Frontal cortex (tissue), 4 donors: ENCODE data around the gene SSH3. TPM values are rescaled to one million over a fixed set of nuclear protein-coding genes. Genes with fewer than 3 reads are reported as not detected.

Experiments
- DNase-seq, 2 donors: peaks; one replicate each; pipeline ENCODE4 v3.0.0; 2012; ENCODE audit warnings: low spot score in 2 of 2
- FAIRE-seq: peaks from 2 replicates; lab custom pipeline; 2012; peaks lifted over from hg19 to GRCh38; lab: Jason Lieb, UNC
- total RNA-seq: library from RNA; depleted of rRNA; stranded (reverse); fragments of >200 nt; gene quantifications from one replicate; pipeline ENCODE4 v1.2.3, GENCODE V29; 2014
- donor health status: control.
- donor health status: control.
- donor health status: control.

SSH3 gene
- total RNA-seq, 1 donor from 2014 or later: 2.0 TPM

DNA sequence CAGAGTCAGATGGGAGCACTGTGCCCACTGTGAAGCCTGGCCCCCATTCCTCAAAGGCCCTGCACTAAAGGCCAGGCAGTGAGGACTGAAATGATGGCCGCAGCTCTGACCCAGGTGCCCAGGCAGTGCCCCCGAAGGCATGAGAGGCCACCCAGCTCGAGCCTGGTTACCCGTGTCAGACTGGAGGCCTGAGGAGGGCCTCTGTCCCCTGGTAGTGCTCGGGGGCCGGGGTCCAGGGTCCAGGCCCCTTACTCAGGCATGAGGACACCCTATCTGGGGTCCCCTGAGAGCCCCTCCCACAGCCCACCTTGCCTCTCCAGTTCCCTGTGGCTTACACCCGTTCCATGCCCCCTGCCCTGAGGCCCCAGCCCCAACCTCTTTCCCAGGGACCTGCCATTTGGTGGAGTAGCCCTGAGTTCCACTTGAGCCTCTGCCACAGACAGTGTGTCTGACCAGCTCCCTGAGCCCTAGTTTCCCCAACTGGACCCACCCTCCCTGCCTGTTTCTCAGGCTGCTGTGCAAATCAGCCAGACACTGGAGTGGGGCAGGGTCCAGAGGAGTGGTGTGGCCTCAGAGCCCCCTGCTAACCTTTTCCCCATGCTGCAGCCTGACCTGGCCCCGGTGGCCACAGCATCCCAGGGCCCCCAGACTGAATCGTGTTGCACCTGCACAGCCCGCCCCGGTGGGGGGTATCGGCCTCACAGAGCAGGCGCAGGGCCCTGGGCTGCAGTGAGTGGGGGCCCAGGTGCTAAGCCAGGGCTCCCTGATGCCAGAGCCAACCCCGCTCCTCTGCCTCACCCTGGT, 25.0 kb upstream of the SSH3 start:
- DNase-seq (no peak), FAIRE-seq (no peak)

DNA sequence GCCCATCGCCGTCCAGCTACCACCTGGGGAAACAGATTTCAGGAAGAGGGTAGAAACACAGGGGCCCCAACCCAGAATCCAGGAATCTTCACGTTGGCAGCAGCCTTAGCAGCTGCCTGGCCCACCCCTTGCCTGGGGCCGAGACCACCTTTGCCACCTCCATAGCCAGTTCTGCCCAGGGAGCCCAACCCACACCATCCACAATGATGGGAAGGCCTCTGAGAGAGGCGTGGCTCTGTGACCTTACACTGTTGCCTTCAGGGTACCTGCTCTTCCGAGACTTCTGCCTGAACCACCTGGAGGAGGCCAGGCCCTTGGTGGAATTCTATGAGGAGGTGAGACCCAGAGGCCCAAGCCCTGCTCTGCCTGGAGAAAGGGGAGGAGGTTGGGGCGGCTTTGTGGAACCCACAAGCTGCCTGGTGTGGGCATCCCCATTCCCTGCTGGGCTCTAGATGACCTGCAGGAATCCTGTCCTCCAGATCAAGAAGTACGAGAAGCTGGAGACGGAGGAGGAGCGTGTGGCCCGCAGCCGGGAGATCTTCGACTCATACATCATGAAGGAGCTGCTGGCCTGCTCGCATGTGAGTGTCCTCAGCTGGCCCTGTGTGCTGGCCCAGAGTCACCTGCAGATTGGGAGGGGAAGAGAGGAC, 24.3 kb upstream of the SSH3 start:
- DNase-seq: no peak
- no peak for FAIRE-seq

DNA sequence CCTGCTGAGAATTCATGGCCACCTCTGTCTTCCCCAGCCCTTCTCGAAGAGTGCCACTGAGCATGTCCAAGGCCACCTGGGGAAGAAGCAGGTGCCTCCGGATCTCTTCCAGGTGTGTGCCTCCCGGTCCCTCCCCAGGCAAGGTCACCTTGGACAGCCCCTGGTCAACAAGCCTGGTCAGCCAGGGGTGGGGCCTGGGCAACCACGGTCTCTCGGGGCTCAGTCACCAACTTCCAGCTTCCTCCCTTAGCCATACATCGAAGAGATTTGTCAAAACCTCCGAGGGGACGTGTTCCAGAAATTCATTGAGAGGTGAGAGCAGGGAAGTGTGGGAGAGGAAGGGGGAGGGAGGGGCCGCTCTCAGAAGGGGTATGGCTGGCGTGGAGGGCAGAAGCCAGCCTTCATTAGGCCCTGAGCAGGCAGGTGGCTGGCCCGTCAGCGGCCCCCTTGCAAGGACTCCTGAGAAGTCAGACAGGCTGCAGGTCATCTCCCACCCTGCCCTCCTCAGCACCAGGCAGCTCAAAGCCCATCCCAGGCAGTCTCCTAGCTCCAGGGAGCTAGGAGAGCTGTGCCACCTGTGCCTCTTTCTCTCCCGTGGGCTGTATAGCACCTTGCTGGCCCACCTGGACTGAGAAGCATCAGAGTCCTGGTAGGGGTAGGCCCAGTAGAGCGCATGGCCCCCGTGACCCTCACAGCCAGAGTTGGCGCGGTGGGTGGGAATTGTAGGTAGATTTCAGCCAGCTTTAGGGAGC, 23.6 kb upstream of the SSH3 start:
- FAIRE-seq: no peak
- no peak for DNase-seq

DNA sequence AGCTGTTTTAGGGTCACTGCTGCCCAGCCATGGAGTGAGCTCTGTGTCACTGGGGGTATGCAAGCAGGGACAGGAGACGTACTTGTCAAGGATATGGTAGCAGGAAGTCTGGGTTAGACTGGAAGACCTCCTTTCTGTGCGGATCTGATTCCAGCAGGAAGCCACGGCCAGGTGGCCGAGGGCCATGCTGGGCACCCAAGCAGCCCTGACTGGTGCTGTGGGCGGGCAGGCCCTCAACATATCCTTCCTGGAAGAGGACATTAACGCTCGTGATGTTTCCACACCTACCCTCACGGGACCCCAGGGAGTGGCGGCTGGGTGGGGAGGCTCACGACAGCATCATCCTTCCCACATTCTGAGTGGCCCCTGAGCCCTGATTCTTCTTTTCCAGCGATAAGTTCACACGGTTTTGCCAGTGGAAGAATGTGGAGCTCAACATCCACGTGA, 23.0 kb upstream of the SSH3 start:
- DNase-seq (no peak), FAIRE-seq (no peak)

DNA sequence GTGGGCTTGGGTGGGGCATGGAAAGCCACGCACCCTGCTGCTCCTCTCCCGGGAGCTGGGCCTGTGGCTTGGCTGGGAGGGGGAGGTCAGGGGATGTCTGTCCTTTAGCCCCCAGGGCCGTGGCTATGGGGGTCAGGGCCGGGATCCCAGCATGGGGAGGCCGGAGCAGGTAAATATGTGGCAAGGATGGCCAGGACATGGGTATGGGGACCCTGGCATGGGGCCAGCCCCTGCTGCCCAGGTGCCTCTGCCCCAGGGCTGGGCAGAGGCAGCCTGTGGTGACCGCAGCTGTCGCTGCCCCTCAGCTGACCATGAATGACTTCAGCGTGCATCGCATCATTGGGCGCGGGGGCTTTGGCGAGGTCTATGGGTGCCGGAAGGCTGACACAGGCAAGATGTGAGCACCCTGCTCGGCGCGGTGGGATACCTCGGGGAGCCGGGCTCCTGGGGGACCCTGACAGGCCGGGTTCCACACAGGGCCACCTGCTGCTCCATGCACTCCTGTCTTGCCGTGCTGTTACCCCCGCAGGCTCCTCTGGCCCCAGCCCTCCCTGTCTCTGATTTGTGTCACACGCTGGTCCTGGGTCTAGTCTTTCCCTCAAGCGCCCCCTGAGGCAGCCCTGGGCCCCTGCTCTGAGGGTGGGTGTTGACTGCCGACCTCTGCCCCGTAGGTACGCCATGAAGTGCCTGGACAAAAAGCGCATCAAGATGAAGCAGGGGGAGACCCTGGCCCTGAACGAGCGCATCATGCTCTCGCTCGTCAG, 22.4 kb upstream of the SSH3 start:
- no peak for FAIRE-seq

DNA sequence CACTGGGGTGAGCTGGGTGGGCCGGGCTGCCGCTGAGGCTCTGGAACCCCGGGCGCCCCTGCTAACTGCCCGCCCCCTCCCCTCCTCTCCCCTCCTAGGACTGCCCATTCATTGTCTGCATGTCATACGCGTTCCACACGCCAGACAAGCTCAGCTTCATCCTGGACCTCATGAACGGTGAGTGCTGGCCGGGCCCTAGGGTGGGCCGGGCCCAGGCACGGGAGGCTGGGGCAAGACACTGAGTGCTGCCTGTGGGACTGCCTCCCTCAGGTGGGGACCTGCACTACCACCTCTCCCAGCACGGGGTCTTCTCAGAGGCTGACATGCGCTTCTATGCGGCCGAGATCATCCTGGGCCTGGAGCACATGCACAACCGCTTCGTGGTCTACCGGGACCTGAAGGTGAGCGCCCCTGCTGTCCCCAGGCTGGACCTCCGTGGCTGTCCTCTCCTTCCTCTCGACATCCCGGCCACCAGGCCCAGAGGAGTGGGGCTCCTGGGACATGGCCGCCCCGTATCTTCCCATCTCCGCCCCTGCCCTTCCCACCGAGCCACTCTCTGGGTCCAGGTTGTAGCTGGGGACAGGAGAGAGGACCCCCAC, 21.7 kb upstream of the SSH3 start:
- no peak for FAIRE-seq
- DNase-seq: no peak

More for the DNA sequence above, 22.4 kb upstream of the SSH3 start:
- DNase-seq: no peak

DNA sequence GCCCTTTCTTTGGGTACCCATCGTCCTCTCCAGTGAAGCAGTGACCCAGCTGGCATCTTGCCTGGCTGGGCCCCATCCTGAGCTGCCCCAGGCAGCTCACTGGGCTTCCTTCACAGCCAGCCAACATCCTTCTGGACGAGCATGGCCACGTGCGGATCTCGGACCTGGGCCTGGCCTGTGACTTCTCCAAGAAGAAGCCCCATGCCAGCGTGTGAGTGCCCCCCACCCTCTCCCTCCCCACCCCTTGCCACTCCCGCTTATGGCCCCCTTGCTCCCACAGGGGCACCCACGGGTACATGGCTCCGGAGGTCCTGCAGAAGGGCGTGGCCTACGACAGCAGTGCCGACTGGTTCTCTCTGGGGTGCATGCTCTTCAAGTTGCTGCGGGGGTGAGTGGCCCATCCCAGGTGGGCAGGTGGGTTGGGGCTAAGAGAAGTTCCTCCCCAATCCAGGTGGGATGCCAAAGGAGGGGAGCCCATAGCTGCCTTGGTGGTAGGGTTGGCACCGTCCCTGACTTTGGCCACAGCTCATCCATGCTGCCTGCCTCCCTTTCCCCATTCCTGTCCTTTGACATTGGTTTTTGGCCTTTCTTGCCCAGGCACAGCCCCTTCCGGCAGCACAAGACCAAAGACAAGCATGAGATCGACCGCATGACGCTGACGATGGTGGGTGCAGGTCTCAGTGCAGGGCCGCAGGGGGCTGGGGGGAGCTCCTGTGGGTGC, 21.0 kb upstream of the SSH3 start:
- FAIRE-seq: no peak

DNA sequence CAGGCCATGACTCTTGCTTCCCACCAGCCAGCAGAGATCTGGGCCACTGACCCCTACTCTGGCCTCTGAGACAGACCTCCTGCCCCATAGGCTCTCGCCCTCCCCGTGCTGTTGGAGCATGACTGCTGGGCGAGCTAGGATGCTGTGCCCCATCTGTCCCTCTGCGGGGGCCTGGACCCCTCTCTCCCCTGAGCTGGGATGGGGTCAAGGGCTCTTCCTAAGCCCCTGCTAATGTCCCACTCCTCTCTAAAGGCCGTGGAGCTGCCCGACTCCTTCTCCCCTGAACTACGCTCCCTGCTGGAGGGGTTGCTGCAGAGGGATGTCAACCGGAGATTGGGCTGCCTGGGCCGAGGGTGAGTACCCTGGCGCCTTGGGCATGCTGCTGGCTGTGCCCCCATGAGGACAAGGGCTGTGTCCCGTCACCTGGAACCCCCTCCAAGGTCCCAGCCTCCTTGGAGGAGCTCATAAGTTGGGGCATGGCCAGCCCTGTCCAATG, 20.4 kb upstream of the SSH3 start:
- DNase-seq (no peak), FAIRE-seq (no peak)

More for the DNA sequence above, 21.0 kb upstream of the SSH3 start:
- DNase-seq: no peak

DNA sequence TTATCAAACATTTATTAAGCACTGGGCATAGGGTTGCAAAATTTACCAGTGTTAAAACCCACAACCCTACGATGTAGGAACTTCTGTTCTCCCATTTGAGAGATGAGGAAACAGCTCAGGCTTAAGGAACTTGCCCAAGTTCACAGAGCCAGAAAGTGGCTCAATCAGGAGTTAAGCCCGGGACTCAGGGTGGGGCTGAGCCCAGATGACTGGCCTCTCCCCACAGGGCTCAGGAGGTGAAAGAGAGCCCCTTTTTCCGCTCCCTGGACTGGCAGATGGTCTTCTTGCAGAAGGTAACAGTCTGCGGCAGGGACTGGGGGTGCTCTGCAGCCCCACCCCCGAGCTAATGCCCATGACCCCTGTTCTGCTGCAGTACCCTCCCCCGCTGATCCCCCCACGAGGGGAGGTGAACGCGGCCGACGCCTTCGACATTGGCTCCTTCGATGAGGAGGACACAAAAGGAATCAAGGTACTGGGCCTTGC, 19.8 kb upstream of the SSH3 start:
- DNase-seq (no peak), FAIRE-seq (no peak)

DNA sequence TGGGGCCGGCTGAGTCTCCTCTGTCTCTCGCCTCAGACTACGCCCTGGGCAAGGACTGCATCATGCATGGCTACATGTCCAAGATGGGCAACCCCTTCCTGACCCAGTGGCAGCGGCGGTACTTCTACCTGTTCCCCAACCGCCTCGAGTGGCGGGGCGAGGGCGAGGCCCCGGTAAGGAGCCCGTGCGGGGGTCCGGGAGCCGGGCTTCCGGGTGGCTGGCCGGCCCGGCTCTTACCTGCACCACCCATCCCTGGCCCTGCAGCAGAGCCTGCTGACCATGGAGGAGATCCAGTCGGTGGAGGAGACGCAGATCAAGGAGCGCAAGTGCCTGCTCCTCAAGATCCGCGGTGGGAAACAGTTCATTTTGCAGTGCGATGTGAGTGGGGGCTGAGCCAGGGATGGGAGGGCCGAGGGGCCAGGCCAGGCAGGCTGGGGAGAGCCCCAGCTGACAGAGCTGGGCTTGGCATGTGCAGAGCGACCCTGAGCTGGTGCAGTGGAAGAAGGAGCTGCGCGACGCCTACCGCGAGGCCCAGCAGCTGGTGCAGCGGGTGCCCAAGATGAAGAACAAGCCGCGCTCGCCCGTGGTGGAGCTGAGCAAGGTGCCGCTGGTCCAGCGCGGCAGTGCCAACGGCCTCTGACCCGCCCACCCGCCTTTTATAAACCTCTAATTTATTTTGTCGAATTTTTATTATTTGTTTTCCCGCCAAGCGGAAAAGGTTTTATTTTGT, 18.4 kb upstream of the SSH3 start:
- DNase-seq (no peak), FAIRE-seq (no peak)

DNA sequence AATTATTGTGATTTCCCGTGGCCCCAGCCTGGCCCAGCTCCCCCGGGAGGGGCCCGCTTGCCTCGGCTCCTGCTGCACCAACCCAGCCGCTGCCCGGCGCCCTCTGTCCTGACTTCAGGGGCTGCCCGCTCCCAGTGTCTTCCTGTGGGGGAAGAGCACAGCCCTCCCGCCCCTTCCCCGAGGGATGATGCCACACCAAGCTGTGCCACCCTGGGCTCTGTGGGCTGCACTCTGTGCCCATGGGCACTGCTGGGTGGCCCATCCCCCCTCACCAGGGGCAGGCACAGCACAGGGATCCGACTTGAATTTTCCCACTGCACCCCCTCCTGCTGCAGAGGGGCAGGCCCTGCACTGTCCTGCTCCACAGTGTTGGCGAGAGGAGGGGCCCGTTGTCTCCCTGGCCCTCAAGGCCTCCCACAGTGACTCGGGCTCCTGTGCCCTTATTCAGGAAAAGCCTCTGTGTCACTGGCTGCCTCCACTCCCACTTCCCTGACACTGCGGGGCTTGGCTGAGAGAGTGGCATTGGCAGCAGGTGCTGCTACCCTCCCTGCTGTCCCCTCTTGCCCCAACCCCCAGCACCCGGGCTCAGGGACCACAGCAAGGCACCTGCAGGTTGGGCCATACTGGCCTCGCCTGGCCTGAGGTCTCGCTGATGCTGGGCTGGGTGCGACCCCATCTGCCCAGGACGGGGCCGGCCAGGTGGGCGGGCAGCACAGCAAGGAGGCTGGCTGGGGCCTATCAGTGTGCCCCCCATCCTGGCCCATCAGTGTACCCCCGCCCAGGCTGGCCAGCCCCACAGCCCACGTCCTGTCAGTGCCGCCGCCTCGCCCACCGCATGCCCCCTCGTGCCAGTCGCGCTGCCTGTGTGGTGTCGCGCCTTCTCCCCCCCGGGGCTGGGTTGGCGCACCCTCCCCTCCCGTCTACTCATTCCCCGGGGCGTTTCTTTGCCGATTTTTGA, 17.5 kb upstream of the SSH3 start:
- FAIRE-seq (no peak), DNase-seq (no peak)

DNA sequence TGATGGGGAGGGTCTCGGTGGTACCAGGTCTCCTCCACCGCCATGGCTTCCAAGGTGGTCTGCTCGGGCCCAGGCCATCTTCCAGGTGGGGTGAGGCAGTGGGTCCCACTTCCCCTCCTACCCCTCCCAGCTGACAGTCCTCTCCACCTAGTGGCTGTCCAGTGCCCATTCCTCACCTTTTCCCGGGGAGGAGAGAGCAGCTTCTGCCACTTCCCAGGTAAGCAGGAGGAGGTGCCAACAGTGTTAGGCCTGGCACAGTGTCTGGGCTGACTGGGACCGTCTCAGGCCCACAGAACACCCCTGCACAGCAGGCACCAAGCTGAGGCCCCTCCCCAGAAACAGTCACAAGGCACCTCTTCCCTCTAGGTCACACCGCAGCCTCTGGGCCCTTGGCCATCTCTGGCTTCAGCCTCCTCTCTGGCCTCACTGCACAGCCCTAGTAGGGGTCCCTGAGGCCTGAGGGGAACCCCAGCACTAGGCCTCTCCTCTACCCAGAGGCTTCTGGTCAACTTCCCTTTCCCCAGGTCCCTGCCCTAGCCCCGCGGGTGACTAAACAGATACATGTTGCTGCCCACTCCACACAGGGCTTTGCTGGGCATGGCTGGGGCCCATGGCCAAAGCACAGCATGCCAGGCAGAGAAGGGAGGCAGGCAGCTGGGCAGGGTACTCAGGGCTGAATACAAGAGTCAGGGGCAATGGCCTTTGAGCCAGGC, 16.6 kb upstream of the SSH3 start:
- DNase-seq (no peak), FAIRE-seq (no peak)

DNA sequence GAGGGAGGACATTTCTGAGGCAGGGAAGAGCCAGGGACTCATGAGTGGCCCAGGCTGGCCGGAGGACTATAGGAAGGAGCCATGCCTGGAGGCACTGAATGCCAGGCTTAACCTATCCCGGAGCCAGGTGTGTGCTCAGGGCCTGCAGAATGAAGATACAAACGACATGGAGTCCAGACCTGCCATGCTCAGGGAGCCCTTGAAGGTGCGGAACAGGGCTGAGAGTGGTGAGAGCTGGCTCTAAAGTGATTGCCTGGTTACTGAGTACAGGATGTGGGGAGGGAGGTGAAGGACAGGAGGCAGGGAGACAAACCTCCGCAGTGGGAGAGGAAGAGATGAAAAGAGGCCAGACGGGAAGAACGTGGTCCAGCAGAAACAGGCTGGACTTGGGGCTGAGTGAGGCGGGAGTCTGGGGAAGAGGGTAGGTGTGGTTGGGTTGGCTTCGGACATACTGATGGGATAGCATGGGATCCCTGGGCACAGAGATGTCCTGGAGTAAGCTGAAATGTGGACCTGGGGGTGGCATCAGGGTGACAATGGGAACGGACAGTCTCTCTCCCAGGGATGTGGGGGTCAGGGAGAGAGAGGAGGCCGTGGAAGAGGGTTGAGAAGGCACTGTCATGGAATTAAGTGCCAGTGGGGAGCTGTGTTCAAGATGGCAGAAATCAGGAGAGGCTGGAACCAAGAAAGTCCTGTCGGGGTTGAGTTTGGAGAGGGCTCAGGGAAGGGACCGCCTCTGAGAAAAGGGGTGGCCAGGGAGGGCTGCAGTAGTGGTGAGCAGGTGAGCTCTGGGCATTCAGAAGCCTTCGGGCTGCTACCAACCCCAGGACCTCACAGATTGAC, 15.8 kb upstream of the SSH3 start:
- FAIRE-seq (no peak), DNase-seq (no peak)

DNA sequence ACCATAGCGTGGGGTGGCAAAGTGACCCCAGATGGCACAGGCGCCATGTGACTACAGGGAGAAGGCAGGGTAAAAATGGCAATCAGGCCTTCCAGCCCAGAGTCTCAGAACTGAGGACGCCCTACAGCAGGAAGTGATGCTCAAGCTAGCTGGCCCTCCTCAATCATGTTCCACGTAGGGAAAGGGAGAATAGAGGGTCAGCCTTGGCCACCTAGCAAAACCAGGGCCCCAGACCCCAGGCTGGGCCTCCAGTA, 15.2 kb upstream of the SSH3 start:
- FAIRE-seq (no peak), DNase-seq (no peak)

DNA sequence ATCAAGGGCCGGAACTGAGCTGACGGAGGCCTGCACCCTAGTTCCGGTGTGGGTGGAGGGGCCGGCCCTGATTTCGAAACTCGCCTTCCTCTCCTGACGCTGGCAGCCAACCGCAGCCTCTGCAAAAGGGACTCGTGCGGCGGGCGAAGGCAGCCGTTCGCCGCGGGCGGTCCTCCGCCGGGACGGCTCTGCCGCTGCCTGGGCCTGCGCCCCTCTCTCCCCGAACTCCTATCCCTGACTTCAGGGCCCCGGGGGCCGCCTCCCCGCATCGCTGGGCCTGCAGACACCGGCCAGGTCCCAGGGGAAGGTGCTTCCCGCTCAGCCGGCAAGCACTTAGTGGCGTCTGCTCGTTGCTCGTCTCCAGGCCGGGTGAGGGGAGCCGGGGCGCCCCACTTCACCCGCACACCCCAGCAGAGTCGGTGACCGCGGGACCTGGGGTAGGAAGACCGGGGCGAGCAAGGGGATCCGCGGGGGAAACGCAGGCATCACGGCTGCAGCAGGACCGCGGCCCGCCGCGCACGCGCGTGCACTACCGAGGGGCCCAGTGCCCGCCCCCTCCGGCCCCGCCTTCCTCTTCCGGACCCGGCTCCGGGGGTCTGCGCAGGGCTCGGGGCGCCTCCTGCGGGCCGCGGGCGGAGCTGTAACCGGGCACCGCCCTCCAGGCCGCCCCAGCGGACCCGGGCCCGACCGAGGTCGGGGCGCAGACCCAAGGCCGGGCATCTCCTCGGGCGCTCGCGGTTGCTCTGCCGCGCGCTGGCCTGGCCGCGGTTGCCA, 14.7 kb upstream of the SSH3 start:
- FAIRE-seq (no peak), DNase-seq (peak; percentile 66 to 75)
